K562 (cell line): ENCODE results near the gene GDNF.

Experiments
- CHD7 ChIP-seq: fragments of 200-600 bp; sonication (generic); IDR thresholded peaks from one replicate; pipeline ENCODE4 v1.6.1; 2012; ENCODE audit warnings: mild to moderate bottlenecking, low read depth, low read length, inconsistent platforms
- CTCF ChIP-seq, 3 experiments: IDR thresholded peaks in 2 of 3; conservative IDR thresholded peaks in 1 of 3; 2 replicates each; pipeline ENCODE4 v1.5.1; 2011 to 2012; ENCODE audit warnings: low read length in 3 of 3, mild to moderate bottlenecking in 3 of 3, control low read depth in 2 of 3, improper control_type of control experiment in 1 of 3, inconsistent platforms in 1 of 3, low read depth in 1 of 3, mixed read lengths in 1 of 3, moderate library complexity in 1 of 3; ENCODE audit not compliant: insufficient read depth in 2 of 3
- ELF4 ChIP-seq: fragments of 450-650 bp; formaldehyde crosslinking; IDR thresholded peaks from 2 replicates; pipeline ENCODE4 v1.4.0; 2022; ENCODE audit warnings: missing genetic modification characterization
- HDAC1 ChIP-seq, 2 experiments: fragments of 450-650 bp; IDR thresholded peaks; 2 replicates each; pipeline ENCODE4 v1.6.1; 2016 to 2017; ENCODE audit warnings: inconsistent platforms in 1 of 2, mild to moderate bottlenecking in 1 of 2, moderate library complexity in 1 of 2
- JUN ChIP-seq, 2 experiments: sonication (generic) in 1 of 2; formaldehyde crosslinking in 1 of 2; IDR thresholded peaks; 2 replicates each; pipeline versions ENCODE4 v1.6.1 to v1.8.0; 2012 to 2022; ENCODE audit warnings: borderline replicate concordance in 2 of 2, mild to moderate bottlenecking in 2 of 2, improper control_type of control experiment in 1 of 2, low read depth in 1 of 2, low read length in 1 of 2, missing genetic modification reagents in 1 of 2
- L3MBTL2 ChIP-seq: fragments of 450-650 bp; IDR thresholded peaks from 2 replicates; pipeline ENCODE4 v1.6.1; 2016; ENCODE audit warnings: mild to moderate bottlenecking, moderate library complexity
- NCOR1 ChIP-seq: fragments of 450-650 bp; IDR thresholded peaks from 2 replicates; pipeline ENCODE4 v1.6.1; 2016; ENCODE audit warnings: mild to moderate bottlenecking, moderate library complexity
- NR2C1 ChIP-seq, 2 experiments: fragments of 450-650 bp; IDR thresholded peaks; 2 replicates each; pipeline ENCODE4 v1.6.1; 2017; ENCODE audit warnings: mild to moderate bottlenecking in 2 of 2, antibody characterized with exemption in 1 of 2, inconsistent platforms in 1 of 2, missing compliant biosample characterization in 1 of 2, missing genetic modification characterization in 1 of 2
- SAFB ChIP-seq: fragments of 200-400 bp; formaldehyde crosslinking; IDR thresholded peaks from 2 replicates; pipeline ENCODE4 v1.6.1; 2017; ENCODE audit warnings: low read depth, low read length, borderline replicate concordance
- ZKSCAN8 ChIP-seq: fragments of 200-800 bp; sonication (Bioruptor generic); IDR thresholded peaks from 2 replicates; pipeline ENCODE4 v1.6.1; 2016; ENCODE audit warnings: missing genetic modification characterization, missing compliant biosample characterization
- ZNF121 ChIP-seq: sonication (generic); formaldehyde crosslinking; conservative IDR thresholded peaks from 2 replicates; pipeline ENCODE4 v1.8.0; 2022; ENCODE audit warnings: missing genetic modification reagents
- ZNF282 ChIP-seq: sonication (generic); formaldehyde crosslinking; IDR thresholded peaks from 2 replicates; pipeline ENCODE4 v1.8.1; 2023; ENCODE audit warnings: missing genetic modification reagents

GRCh38 chr5:37774912-37775483 lies 64.8 kb downstream of the GDNF start:
- TF ChIP-seq ZNF121 (CRISPR knock-in tag) (no peak), CTCF (IDR thresholded peaks at IDR 0.05 in 2 of 3, conservative IDR thresholded peaks at IDR 0.05 in 1 of 3; ENCODE audit: insufficient read depth in 2 of 3, low read depth in 1 of 3, low read length in 3 of 3) (peak; percentile 58 to 79 (median 74); a peak in 5 of 6 replicates), SAFB (no peak), L3MBTL2 (no peak), ELF4 (CRISPR knock-in tag) (no peak), HDAC1 (IDR thresholded peaks at IDR 0.05) (no peak), JUN (IDR thresholded peaks at IDR 0.05; ENCODE audit: borderline replicate concordance, low read depth, low read length) (no peak), JUN (CRISPR knock-in tag; IDR thresholded peaks at IDR 0.05; ENCODE audit: borderline replicate concordance) (no peak), NR2C1 (IDR thresholded peaks at IDR 0.05) (no peak), NR2C1 (tag; IDR thresholded peaks at IDR 0.05) (no peak), NCOR1 (no peak), ZNF282 (no peak), CHD7 (no peak), ZKSCAN8 (CRISPR knock-in tag) (no peak)
